ENCODE results near the gene HDAC4.

DNA sequence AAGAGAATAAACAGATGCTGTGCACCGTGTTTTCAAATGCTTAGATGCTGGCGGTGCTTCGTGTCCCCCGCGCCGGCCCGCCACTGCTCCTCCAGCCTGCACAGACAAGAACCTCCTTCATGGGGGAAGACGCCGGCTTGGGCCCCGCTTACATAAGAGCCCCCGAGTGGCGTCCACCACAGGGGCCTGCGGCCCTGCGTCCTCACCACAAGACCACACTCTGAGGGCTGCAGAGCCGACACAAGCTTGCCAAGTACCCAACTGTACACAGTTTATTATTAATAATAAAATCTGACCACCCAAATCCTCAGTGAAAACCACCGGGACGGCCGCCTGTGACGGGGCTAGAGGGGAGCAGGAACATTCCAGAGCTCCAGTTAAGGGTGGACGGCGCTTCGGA is 232.2 kb downstream of the HDAC4 start:
- TF ChIP-seq CEBPB (IDR thresholded peaks at IDR 0.05) (no peak), EP300 (IDR thresholded peaks at IDR 0.05; ENCODE audit: borderline replicate concordance) (no peak), NFIC (IDR thresholded peaks at IDR 0.05) (no peak), CREB1 (IDR thresholded peaks at IDR 0.05; ENCODE audit: low read depth) (no peak)
- TF ChIP-seq, protein P1, sequence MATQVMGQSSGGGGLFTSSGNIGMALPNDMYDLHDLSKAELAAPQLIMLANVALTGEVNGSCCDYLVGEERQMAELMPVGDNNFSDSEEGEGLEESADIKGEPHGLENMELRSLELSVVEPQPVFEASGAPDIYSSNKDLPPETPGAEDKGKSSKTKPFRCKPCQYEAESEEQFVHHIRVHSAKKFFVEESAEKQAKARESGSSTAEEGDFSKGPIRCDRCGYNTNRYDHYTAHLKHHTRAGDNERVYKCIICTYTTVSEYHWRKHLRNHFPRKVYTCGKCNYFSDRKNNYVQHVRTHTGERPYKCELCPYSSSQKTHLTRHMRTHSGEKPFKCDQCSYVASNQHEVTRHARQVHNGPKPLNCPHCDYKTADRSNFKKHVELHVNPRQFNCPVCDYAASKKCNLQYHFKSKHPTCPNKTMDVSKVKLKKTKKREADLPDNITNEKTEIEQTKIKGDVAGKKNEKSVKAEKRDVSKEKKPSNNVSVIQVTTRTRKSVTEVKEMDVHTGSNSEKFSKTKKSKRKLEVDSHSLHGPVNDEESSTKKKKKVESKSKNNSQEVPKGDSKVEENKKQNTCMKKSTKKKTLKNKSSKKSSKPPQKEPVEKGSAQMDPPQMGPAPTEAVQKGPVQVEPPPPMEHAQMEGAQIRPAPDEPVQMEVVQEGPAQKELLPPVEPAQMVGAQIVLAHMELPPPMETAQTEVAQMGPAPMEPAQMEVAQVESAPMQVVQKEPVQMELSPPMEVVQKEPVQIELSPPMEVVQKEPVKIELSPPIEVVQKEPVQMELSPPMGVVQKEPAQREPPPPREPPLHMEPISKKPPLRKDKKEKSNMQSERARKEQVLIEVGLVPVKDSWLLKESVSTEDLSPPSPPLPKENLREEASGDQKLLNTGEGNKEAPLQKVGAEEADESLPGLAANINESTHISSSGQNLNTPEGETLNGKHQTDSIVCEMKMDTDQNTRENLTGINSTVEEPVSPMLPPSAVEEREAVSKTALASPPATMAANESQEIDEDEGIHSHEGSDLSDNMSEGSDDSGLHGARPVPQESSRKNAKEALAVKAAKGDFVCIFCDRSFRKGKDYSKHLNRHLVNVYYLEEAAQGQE (IDR thresholded peaks at IDR 0.05; ENCODE audit: low read depth): no peak

Data from Ishikawa (cell line).